Epithelial cell of proximal tubule (primary cell): ENCODE measurements around the gene COL4A1. TPM values are rescaled to one million over a fixed set of nuclear protein-coding genes. Genes with fewer than 3 reads are reported as not detected.
"Not testable (repeated sequence)": the region's sequence is repeated elsewhere in the genome, so short reads cannot be mapped to it uniquely, and the experiment has no call there.

ENCODE experiments used
- DNase-seq: peaks from one replicate; pipeline ENCODE4 v3.0.0-alpha.2; 2011; ENCODE audit warnings: low read depth
- H3K4me3 ChIP-seq: 2 replicates; pipeline ENCODE4 v1.5.1; 2011; ENCODE audit warnings: low read depth, mild to moderate bottlenecking, low read length
- total RNA-seq: library from RNA; depleted of rRNA; stranded (reverse); fragments of >200 nt; gene quantifications from 2 replicates; pipeline ENCODE4 v1.2.3, GENCODE V29; 2015
- TF ChIP-seq, protein P1 (sequence below): conservative IDR thresholded peaks from 2 replicates; pipeline ENCODE4 v1.5.1; 2012; ENCODE audit warnings: low read depth, mild to moderate bottlenecking, low read length

The COL4A1 gene
- total RNA-seq, 1 donor from 2014 or later = 547 TPM

DNA sequence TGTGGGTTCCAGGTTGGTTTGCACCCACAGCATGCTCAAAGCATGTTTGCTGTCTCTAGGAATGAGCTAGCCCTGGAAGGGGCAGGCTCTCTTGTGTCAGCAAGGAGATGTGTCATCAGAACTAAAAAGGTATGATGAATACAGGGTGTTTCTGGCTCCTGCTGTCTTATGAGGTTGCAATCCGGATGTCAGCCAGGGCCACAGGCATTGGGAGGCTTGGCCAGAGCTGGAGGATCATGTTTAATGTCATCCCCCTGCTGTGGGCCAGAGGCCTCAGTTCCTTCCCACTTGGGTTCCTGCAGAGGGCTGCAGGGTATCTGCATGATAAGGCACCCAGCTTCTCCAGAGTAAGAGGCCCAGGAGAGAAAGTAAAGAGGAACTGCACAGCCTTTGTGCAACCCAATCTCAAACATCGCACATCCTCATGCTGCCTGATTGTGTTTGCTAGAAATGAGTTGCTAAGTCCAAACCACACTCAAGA lies 193.6 kb downstream of the COL4A1 start:
- no peak for DNase-seq
- TF ChIP-seq, protein P1, sequence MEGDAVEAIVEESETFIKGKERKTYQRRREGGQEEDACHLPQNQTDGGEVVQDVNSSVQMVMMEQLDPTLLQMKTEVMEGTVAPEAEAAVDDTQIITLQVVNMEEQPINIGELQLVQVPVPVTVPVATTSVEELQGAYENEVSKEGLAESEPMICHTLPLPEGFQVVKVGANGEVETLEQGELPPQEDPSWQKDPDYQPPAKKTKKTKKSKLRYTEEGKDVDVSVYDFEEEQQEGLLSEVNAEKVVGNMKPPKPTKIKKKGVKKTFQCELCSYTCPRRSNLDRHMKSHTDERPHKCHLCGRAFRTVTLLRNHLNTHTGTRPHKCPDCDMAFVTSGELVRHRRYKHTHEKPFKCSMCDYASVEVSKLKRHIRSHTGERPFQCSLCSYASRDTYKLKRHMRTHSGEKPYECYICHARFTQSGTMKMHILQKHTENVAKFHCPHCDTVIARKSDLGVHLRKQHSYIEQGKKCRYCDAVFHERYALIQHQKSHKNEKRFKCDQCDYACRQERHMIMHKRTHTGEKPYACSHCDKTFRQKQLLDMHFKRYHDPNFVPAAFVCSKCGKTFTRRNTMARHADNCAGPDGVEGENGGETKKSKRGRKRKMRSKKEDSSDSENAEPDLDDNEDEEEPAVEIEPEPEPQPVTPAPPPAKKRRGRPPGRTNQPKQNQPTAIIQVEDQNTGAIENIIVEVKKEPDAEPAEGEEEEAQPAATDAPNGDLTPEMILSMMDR = no peak
- no peak overlapping the region for H3K4me3 ChIP-seq

DNA sequence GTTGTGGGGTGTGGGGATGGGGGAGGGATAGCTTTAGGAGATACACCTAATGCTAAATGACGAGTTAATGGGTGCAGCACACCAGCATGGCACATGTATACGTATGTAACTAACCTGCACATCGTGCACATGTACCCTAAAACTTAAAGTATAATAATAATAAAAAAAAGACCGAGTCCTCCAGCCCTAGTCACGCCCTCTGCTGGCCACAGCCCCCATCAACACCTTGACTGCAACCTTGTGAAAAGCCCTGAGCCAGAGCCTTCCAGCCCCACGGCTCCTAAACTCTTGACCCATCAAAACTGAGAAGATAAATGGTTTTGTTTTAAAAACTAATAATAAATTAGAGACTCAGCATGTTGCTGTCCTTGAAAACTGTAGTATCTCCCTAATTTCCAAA lies 194.6 kb downstream of the COL4A1 start:
- TF ChIP-seq, protein P1 = peak; percentile 39
- not testable (repeated sequence) for H3K4me3 ChIP-seq, DNase-seq

DNA sequence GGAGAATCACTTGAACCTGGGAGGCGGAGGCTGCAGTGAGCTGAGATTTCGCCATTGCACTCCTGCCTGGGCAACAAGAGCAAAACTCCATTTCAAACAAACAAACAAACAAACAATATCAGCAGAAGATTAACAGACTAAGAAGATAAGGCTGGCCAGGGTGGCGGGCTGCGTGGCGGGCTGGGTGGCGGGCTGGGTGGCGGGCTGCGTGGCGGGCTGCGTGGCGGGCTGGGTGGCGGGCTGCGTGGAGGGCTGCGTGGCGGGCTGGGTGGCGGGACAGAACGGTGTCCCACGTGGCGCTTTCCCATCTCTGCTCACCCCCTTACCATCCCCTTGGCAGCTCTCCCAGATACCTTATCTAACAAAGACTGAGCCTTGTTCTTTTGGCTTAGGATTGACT lies 196.2 kb downstream of the COL4A1 start:
- no peak for DNase-seq
- H3K4me3 ChIP-seq = no peak overlapping the region
- TF ChIP-seq, protein P1 = no peak

DNA sequence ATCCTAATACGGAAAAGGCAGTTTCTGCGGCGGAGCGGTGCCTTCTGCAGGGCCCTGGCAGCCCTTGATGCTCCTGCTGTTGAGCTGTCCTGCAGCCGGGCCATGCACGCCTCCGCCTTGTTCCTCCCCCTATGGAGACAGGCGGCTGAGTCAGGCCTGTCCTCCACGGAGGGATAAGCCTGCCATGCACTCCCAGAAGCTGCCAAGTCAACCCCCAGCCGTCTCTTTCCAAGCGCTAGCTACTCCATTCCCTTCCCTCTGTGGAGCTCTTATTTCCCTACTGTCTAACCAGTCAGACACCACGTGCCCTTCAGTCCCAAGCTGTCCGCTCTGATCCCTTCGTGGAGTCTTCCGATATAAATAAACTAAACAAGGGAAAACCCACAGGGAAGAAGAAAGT lies 197.0 kb downstream of the COL4A1 start:
- no peak overlapping the region for H3K4me3 ChIP-seq
- TF ChIP-seq, protein P1 = no peak
- DNase-seq = no peak

DNA sequence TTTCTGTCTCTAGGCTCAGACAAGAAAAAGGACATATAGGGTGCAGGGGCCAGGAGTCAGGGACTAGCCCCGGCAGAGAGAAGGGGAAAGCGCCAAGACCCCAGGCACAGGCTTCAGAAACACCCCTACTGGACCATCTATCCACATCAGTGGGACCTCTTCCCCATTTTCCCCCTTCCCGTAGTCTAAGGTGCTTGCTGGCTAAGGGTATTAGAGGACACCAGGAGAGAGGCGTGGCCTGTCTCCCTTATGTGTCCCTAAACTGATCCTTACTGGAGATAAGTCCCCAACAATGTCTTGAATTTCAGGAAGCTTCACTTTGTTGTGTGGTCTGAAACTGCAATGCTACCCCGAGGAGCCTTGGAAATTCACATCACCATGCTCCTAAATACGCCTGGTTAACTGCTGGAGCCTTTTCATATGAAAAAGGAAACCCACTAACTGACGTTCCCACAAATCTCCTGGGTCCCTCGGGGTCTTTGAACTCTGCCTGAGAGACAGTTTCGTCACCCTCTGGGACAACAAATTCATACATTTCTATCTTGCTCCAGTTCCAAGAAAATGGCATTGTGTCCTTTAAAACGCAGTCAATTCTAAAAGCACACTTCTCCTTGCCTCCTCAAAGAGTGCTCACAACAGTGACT lies 197.7 kb downstream of the COL4A1 start:
- TF ChIP-seq, protein P1 = no peak
- DNase-seq = no peak
- no peak overlapping the region for H3K4me3 ChIP-seq

DNA sequence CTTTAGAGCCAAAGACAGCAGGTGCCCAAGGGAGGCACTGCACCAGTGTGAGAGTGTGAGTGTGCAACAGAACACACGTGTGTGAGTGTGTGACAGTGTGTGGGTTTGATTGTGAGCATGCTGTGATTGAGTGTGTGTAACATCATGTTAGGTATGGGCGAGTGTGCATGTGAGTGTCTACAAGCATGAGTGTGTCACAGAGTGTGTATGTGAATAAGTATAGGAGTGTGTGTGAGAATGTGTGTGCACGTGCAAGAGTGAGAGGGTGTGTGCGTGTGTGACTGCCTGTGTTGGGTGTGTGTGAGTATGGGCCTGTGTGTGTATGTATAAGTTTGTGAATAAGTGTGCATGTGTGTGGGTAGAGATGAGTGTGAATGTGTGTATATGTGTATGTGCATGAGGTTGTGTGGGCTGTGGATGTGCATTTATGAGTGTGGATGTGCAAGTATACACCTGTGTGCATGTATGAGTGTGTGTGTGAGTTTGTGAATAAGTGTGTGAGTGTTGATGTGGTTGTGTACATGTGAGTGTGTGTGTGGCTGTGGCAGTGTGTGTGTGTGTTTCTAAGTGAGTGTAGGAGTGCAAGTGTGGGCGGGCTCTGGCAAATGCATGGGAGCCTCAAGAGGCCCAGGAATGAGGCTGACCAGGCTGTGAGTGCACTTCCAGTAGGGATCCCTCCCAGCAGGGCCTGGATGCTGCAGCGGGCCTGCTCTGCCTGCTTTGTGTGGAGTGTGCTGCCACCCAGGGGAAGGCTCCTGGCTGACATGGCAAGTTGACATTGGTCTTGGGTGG lies 198.4 kb downstream of the COL4A1 start:
- TF ChIP-seq, protein P1 = peak; percentile 93
- no peak overlapping the region for H3K4me3 ChIP-seq
- no peak for DNase-seq
